Measurements from ENCODE around the gene KIRREL3.

KIRREL3 gene

GRCh38 chr11:126700768-126701519 lies 299.6 kb downstream of the KIRREL3 start:
- DNase-seq = no peak

- no peak for DNase-seq
Measured at GRCh38 chr11:126698576-126698975, 302.0 kb downstream of the KIRREL3 start.

- DNase-seq = no peak
Measured at GRCh38 chr11:126697936-126698335, 302.6 kb downstream of the KIRREL3 start.

- no peak for DNase-seq
Measured at GRCh38 chr11:126696982-126697381, 303.6 kb downstream of the KIRREL3 start.

GRCh38 chr11:126695293-126695692 lies 305.3 kb downstream of the KIRREL3 start:
- DNase-seq = no peak

- DNase-seq = no peak
Measured at GRCh38 chr11:126694065-126694625, 306.4 kb downstream of the KIRREL3 start.

- DNase-seq = no peak
Measured at GRCh38 chr11:126687477-126687876, 313.1 kb downstream of the KIRREL3 start.

GRCh38 chr11:126686938-126687337 lies 313.6 kb downstream of the KIRREL3 start:
- no peak for DNase-seq

- no peak for DNase-seq
Measured at GRCh38 chr11:126683766-126684728, 316.5 kb downstream of the KIRREL3 start.

- DNase-seq = no peak
Measured at GRCh38 chr11:126682590-126682989, 318.0 kb downstream of the KIRREL3 start.

GRCh38 chr11:126680700-126681099 lies 319.9 kb downstream of the KIRREL3 start:
- no peak for DNase-seq

GRCh38 chr11:126680131-126680530 lies 320.4 kb downstream of the KIRREL3 start:
- DNase-seq = no peak

GRCh38 chr11:126679033-126679432 lies 321.5 kb downstream of the KIRREL3 start:
- DNase-seq = no peak

- DNase-seq = no peak
Measured at GRCh38 chr11:126676536-126676935, 324.0 kb downstream of the KIRREL3 start.

GRCh38 chr11:126673319-126673718 lies 327.3 kb downstream of the KIRREL3 start:
- no peak for DNase-seq

GRCh38 chr11:126669416-126669815 lies 331.2 kb downstream of the KIRREL3 start:
- DNase-seq = no peak

GRCh38 chr11:126664643-126665042 lies 335.9 kb downstream of the KIRREL3 start:
- DNase-seq = no peak

- no peak for DNase-seq
Measured at GRCh38 chr11:126663749-126664592, 336.6 kb downstream of the KIRREL3 start.

- DNase-seq = no peak
Measured at GRCh38 chr11:126662035-126662790, 338.4 kb downstream of the KIRREL3 start.

- DNase-seq = no peak
Measured at GRCh38 chr11:126660761-126661425, 339.7 kb downstream of the KIRREL3 start.

GRCh38 chr11:126660321-126660720 lies 340.2 kb downstream of the KIRREL3 start:
- DNase-seq = no peak

Measured in NCI-H1930 (cell line).